ENCODE measurements around the gene PDPN.
A peak's percentile ranks its signal among the peaks of the same experiment; 100 is the strongest.

Gene PDPN

DNA sequence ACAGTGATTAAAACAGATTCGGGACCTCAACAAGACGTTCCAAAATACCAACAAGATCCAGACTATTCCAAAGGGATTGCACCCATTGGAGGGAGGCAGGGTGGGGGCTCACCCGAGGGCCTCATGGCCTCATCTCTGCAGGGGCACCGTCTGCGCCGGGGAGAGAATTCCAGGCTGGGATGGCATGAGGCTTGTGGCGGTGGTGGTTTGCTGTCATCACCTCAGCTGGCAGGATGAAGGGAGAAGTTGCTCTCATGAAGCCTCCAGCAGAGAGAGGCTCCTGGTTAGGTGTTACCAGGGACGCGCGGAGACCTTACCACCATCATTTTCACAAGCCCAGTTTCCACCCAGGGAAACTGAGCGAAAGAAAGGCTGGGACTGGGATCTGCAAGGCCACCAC is 6.7 kb upstream of the PDPN start:
- Histone ChIP-seq H3K4me1 (ENCODE audit: control insufficient read depth, insufficient read depth, low read length, poor library complexity, severe bottlenecking) (no peaks in the 10 kb centered on the region), H3K27ac (ENCODE audit: low read depth, low read length, severe bottlenecking) (no peak overlapping the region), H3K9me3 (ENCODE audit: control insufficient read depth, low read length) (no peaks in the 10 kb centered on the region), H3K4me3 (ENCODE audit: extremely low read depth, insufficient read depth, low read length, poor library complexity, severe bottlenecking) (no peak overlapping the region), H3K36me3 (ENCODE audit: control insufficient read depth, insufficient read depth, low read length) (no peaks in the 10 kb centered on the region)
- 89 to 91% methylated on average over 7 to 11 of the region's 11 CpGs for WGBS, 2 experiments (ENCODE audit: insufficient coverage in 2 of 2)

DNA sequence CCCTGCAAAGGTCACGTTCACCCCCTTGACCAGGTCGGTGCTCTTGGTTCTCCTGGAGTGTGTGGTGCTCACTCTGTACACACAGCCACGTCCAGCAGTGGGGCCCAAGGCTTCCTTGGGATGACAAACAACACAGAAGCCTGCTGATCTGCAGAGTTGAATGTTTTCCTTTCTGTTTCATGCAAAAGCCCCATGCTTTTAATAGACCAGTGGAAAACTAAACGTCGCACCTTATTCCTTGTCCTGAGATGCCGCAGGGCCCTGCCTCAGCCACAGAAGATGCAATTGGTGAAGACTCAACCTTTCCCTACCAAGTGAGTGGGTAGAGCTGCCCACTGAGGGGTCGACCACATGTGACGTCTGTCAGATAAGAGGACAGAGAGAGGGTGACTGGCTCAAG is 5.8 kb upstream of the PDPN start:
- no peak overlapping the region for H3K27ac ChIP-seq (ENCODE audit: low read depth, low read length, severe bottlenecking)
- H3K9me3 ChIP-seq (ENCODE audit: control insufficient read depth, low read length) = no peaks in the 10 kb centered on the region
- H3K36me3 ChIP-seq (ENCODE audit: control insufficient read depth, insufficient read depth, low read length) = no peaks in the 10 kb centered on the region
- H3K4me1 ChIP-seq (ENCODE audit: control insufficient read depth, insufficient read depth, low read length, poor library complexity, severe bottlenecking) = peaks cover 3% of the 10 kb centered on the region
- no peak overlapping the region for H3K4me3 ChIP-seq (ENCODE audit: extremely low read depth, insufficient read depth, low read length, poor library complexity, severe bottlenecking)
- 85 to 89% methylated on average over 7 to 8 of the region's 8 CpGs for WGBS, 2 experiments (ENCODE audit: insufficient coverage in 2 of 2)

DNA sequence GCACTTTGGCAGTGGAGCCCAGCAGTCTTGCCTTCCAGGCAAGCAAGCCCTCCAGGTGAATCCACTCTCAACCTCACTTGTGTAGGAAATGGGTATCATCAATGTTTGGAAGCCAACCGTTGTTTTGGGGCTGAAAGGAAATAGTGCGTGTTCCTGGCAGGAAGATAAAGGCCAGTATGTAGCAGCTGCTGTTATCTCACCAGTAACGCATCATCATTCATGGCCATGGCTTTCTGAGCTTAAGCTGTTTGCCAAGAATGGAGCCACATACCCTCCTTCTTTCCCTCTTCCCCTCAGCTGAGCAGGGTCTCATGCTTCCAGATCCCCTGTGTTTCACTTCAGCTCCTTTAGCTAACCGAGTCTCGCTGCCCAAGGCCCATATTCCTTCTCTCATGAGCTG is 2.2 kb upstream of the PDPN start:
- no peak overlapping the region for H3K27ac ChIP-seq (ENCODE audit: low read depth, low read length, severe bottlenecking)
- 96 to 97% methylated on average over 4 of the region's 5 CpGs for WGBS, 2 experiments (ENCODE audit: insufficient coverage in 2 of 2)
- no peaks in the 10 kb centered on the region for H3K9me3 ChIP-seq (ENCODE audit: control insufficient read depth, low read length)

DNA sequence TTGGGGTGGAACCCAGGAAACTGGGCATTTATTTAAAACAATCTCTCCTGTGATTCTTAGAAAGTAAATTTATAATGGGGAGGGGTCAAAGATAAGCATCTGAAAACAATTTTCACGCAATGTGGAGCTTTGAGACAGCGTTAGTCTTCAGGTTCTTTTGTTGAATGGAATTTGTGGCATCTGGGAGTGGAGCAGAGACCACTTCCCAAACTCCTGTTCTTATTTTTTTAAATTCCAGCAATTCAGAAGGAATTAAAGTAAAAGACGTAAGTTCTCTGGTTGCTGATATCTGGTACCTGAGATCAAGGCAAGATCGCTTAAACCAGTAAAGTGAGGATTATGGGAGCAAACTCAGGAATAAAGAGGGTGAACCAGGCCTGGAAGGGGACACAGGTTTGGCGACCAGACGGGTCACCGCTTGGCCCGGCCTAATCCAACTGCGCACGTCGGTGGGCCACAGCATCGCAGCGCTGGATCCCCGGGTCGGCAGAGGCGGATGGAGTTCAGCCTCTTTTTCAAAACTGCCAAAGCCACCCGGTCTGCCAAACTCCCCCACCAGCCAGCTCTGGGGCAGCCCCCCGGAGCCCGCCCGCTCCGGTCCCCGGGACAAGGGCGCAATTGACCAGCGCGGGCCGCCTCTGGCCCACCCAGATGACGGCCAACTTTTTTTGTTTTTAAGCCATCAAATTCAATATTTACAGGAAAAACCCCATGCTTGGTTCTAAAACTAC is 754 bp upstream of the PDPN start:
- peaks cover 18% of the 10 kb centered on the region for H3K4me1 ChIP-seq (ENCODE audit: control insufficient read depth, insufficient read depth, low read length, poor library complexity, severe bottlenecking)
- 56 to 59% methylated on average over 24 of the region's 27 CpGs for WGBS, 2 experiments (ENCODE audit: insufficient coverage in 2 of 2)
- no peak overlapping the region for H3K4me3 ChIP-seq (ENCODE audit: extremely low read depth, insufficient read depth, low read length, poor library complexity, severe bottlenecking)
- no peaks in the 10 kb centered on the region for H3K9me3 ChIP-seq (ENCODE audit: control insufficient read depth, low read length)
- no peaks in the 10 kb centered on the region for H3K36me3 ChIP-seq (ENCODE audit: control insufficient read depth, insufficient read depth, low read length)
- H3K27ac ChIP-seq (ENCODE audit: low read depth, low read length, severe bottlenecking) = no peak overlapping the region

More for the DNA sequence above, 2.2 kb upstream of the PDPN start:
- H3K4me1 ChIP-seq (ENCODE audit: control insufficient read depth, insufficient read depth, low read length, poor library complexity, severe bottlenecking) = peaks cover 9% of the 10 kb centered on the region
- no peaks in the 10 kb centered on the region for H3K36me3 ChIP-seq (ENCODE audit: control insufficient read depth, insufficient read depth, low read length)
- no peak overlapping the region for H3K4me3 ChIP-seq (ENCODE audit: extremely low read depth, insufficient read depth, low read length, poor library complexity, severe bottlenecking)

DNA sequence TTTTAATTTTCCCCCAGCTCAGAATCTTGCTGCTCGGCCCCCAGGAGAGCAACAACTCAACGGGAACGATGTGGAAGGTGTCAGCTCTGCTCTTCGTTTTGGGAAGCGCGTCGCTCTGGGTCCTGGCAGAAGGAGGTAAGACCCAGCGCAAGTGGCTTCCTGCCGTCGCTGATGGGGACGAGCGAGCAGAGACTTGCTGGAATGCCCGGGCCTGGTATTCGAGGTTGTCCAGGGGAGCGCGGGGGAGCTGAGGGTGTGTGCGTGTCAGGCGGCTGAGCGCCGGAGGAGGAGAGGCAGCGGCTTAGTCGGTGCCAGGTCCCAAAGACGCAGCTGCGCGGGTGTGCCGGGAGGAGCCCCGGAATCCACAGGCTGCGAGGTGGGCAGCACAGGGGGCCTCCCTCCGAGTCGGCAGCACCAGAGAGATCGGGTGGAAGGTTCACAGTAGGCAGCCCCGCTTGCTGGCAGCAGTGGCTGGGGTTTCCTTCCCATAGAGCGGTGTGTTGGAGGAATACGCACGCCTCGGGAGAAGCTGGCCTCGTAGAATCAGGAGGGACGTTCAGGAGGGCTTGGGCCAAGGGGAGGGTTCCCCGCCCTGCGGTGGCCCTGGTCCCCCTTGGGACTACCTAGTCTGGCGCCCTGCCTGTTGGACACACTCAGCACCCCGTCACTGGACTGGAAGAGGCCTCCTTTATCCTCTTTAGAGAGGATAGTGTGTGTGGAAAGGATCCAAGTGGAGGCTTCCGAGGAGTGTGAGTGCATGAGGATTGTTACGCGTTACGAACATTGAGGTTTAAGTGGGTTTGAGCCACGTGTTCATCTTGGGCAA is 547 bp downstream of the PDPN start:
- Histone ChIP-seq H3K4me3 (ENCODE audit: extremely low read depth, insufficient read depth, low read length, poor library complexity, severe bottlenecking) (peak overlapping the region; percentile 57), H3K36me3 (ENCODE audit: control insufficient read depth, insufficient read depth, low read length) (no peaks in the 10 kb centered on the region), H3K9me3 (ENCODE audit: control insufficient read depth, low read length) (no peaks in the 10 kb centered on the region), H3K4me1 (ENCODE audit: control insufficient read depth, insufficient read depth, low read length, poor library complexity, severe bottlenecking) (peaks cover 19% of the 10 kb centered on the region), H3K27ac (ENCODE audit: low read depth, low read length, severe bottlenecking) (peak overlapping the region; percentile 41)
- 7 to 9% methylated on average over 29 to 40 of the region's 47 CpGs for WGBS, 2 experiments (ENCODE audit: insufficient coverage in 2 of 2)

DNA sequence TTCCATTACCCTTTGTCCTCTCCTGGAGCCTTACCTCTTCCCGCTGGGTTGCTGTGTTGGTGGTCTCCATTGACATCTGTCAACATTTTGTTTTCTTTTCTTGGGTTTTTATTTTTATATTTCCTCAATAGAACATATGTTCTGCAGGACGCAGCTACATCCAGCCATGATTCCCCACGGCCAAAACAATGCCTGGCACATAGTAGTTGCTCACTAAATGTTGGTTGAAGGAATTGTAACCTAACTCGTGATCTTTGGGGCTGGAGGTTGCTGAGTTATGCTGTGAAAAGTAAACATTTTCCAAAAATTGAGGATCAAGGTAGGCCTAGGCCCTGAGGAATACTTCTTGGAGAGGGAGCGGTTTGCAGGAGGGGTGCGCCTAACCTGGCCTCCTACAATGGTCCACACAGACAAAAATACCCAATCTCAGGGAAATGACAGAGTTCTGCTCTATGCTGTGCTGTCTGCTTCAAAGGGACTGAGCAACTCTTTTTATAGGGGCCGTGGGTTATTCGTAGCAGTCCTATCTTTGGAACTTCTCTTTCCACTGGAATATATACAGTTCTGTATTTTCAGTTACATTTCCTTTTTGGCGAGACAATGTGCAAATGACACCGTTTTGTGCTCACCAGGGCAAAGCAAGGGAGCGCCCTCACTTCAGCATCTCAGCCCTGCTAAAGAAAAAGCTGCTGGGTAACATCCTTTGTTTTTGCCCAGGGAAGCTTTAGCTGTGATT is 1.4 kb downstream of the PDPN start:
- 35 to 48% methylated on average over 5 of the region's 11 CpGs for WGBS, 2 experiments (ENCODE audit: insufficient coverage in 2 of 2)
- peak overlapping the region; percentile 57 for H3K4me3 ChIP-seq (ENCODE audit: extremely low read depth, insufficient read depth, low read length, poor library complexity, severe bottlenecking)
- H3K9me3 ChIP-seq (ENCODE audit: control insufficient read depth, low read length) = no peaks in the 10 kb centered on the region
- no peak overlapping the region for H3K27ac ChIP-seq (ENCODE audit: low read depth, low read length, severe bottlenecking)
- no peaks in the 10 kb centered on the region for H3K36me3 ChIP-seq (ENCODE audit: control insufficient read depth, insufficient read depth, low read length)
- peaks cover 19% of the 10 kb centered on the region for H3K4me1 ChIP-seq (ENCODE audit: control insufficient read depth, insufficient read depth, low read length, poor library complexity, severe bottlenecking)

DNA sequence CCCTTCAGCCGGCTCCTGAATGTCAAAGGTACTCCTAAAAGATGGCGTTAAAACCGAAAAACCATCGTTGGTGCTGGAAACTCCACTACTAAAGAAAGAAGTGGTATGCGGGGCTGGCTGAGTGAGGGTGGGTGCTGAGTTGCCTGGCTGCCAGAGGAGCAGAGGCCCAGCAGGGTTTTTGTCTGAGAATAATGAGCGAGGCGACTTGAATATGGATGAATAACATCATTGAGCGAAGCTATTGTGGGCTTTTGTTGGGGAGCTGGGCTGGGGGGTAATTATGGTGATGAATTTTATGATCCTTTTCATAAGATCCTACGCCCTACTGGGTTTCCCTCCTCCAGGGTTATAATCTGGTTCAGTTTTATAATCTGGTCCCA is 2.0 kb downstream of the PDPN start:
- H3K36me3 ChIP-seq (ENCODE audit: control insufficient read depth, insufficient read depth, low read length) = no peaks in the 10 kb centered on the region
- H3K27ac ChIP-seq (ENCODE audit: low read depth, low read length, severe bottlenecking) = no peak overlapping the region
- H3K4me3 ChIP-seq (ENCODE audit: extremely low read depth, insufficient read depth, low read length, poor library complexity, severe bottlenecking) = peak overlapping the region; percentile 57
- 39 to 52% methylated on average over 3 to 5 of the region's 9 CpGs for WGBS, 2 experiments (ENCODE audit: insufficient coverage in 2 of 2)
- peaks cover 19% of the 10 kb centered on the region for H3K4me1 ChIP-seq (ENCODE audit: control insufficient read depth, insufficient read depth, low read length, poor library complexity, severe bottlenecking)
- H3K9me3 ChIP-seq (ENCODE audit: control insufficient read depth, low read length) = no peaks in the 10 kb centered on the region

DNA sequence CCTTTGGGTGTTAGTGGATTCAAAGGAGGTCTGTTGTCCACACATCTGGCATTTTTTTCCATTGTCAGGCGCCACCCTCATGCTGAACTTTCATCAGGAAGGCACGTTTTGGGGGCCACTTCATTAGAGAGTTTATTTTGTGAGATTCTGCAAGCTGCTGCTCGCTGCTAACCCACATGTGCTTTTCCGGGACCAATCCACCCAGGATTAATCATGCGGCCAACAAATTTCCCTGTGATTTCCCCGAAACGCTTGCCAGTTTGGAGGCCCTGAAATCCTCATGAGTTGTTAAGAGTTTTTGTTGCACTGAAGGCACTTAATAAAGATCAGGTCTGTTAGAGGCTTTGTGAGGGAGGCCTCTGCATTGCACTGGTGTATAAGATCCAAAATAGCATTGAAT is 2.4 kb downstream of the PDPN start:
- 80 to 82% methylated on average over 3 to 7 of the region's 7 CpGs for WGBS, 2 experiments (ENCODE audit: insufficient coverage in 2 of 2)
- Histone ChIP-seq H3K4me1 (ENCODE audit: control insufficient read depth, insufficient read depth, low read length, poor library complexity, severe bottlenecking) (peaks cover 19% of the 10 kb centered on the region), H3K4me3 (ENCODE audit: extremely low read depth, insufficient read depth, low read length, poor library complexity, severe bottlenecking) (no peak overlapping the region), H3K9me3 (ENCODE audit: control insufficient read depth, low read length) (no peaks in the 10 kb centered on the region), H3K36me3 (ENCODE audit: control insufficient read depth, insufficient read depth, low read length) (no peaks in the 10 kb centered on the region), H3K27ac (ENCODE audit: low read depth, low read length, severe bottlenecking) (no peak overlapping the region)

DNA sequence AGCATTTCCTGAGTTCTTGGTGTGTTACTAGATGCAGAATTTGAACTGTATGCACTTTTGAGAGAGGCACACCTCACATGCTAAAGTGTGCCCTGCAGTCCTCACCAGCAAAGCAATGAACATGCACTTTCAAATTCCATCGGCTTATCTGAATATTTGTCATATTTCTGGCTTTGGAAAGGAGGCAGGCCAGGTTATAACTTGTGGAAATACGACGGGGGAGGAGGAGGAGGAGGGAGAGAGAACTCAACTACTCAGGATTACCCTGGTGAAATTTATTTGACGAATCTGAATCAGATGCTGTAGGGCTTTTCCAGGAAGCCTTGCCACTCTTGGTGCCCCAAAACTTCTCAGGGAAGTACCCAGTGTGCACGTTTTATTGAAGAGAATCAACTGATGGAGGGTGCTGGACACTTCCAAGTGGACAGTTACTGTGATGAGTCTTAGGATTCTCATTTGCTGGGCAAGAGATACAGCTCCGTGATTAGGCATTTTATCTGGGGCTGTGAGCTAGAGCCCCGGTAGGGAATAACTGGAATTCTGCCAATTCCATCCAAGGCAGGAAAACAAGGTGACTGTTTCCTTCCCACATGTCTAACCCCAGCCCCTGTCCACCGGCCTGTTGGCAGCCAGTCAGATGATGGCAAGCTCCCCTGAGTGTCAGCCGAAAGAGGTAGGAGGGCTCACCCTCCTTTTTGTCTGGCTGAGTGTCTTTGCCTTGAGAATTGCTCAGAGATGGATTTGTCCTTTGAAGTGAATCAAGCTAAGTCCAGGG is 3.8 kb downstream of the PDPN start:
- WGBS, 2 experiments (ENCODE audit: insufficient coverage in 2 of 2) = 83 to 84% methylated on average over 7 to 9 of the region's 9 CpGs
- peaks cover 5% of the 10 kb centered on the region for H3K36me3 ChIP-seq (ENCODE audit: control insufficient read depth, insufficient read depth, low read length)
- H3K4me1 ChIP-seq (ENCODE audit: control insufficient read depth, insufficient read depth, low read length, poor library complexity, severe bottlenecking) = peaks cover 19% of the 10 kb centered on the region
- no peak overlapping the region for H3K27ac ChIP-seq (ENCODE audit: low read depth, low read length, severe bottlenecking)
- H3K9me3 ChIP-seq (ENCODE audit: control insufficient read depth, low read length) = no peaks in the 10 kb centered on the region
- H3K4me3 ChIP-seq (ENCODE audit: extremely low read depth, insufficient read depth, low read length, poor library complexity, severe bottlenecking) = no peak overlapping the region

Measured in mesodermal cell (in vitro differentiated cells).